ENCODE data around the gene GABRD. TPM values are rescaled to one million over a fixed set of nuclear protein-coding genes. Genes with fewer than 3 reads are reported as not detected.

The GABRD gene
- total RNA-seq, 1 experiment from 2014 or later, result 1.7 TPM

GRCh38 chr1:2024887-2025286, 5.7 kb downstream of the GABRD start (continued):
- no peak for TF ChIP-seq ATF2 (CRISPR knock-in tag; IDR thresholded peaks at IDR 0.05; ENCODE audit: borderline replicate concordance, low read depth)
- no peak for TF ChIP-seq HMGXB4 (CRISPR knock-in tag; IDR thresholded peaks at IDR 0.05)

- ChIA-PET CTCF (interaction anchor here (1.0 to 1.5 kb wide), 4 partner anchors 19 to 120 kb away, joined by 3 to 10 read pairs (median 4); no protein-coding TSS in a partner anchor), POLR2A (no interaction called here)
- DNase-seq (ENCODE audit: low spot score), result no peak
- Mint-ChIP-seq H3K27me3 (ENCODE audit: low read depth) (peaks cover 9% of the 10 kb centered on the region), H3K27ac (no peak overlapping the region), H3K4me1 (no peaks in the 10 kb centered on the region), H3K9me3 (no peaks in the 10 kb centered on the region), H3K4me3 (no peak overlapping the region), H3K36me3 (no peaks in the 10 kb centered on the region)
- TF ChIP-seq ARID4B (CRISPR knock-in tag; IDR thresholded peaks at IDR 0.05; ENCODE audit: borderline replicate concordance) (no peak), ZNF281 (CRISPR knock-in tag; IDR thresholded peaks at IDR 0.05) (no peak), ESRRA (CRISPR knock-in tag; IDR thresholded peaks at IDR 0.05; ENCODE audit: borderline replicate concordance) (no peak), MAX (CRISPR knock-in tag; IDR thresholded peaks at IDR 0.05) (no peak), ZNF232 (CRISPR knock-in tag; IDR thresholded peaks at IDR 0.05) (no peak), SP1 (CRISPR knock-in tag; conservative IDR thresholded peaks at IDR 0.05) (no peak), ZNF219 (CRISPR knock-in tag; IDR thresholded peaks at IDR 0.05; ENCODE audit: borderline replicate concordance) (no peak), MYBL2 (CRISPR knock-in tag; IDR thresholded peaks at IDR 0.05) (no peak), JUN (CRISPR knock-in tag; IDR thresholded peaks at IDR 0.05) (no peak), FOXJ3 (CRISPR knock-in tag; IDR thresholded peaks at IDR 0.05; ENCODE audit: borderline replicate concordance) (no peak), HMGA2 (CRISPR knock-in tag; IDR thresholded peaks at IDR 0.05) (no peak), ATF2 (CRISPR knock-in tag; IDR thresholded peaks at IDR 0.05; ENCODE audit: borderline replicate concordance, low read depth) (no peak), KAT7 (CRISPR knock-in tag; IDR thresholded peaks at IDR 0.05; ENCODE audit: borderline replicate concordance) (no peak), ZNF671 (CRISPR knock-in tag; IDR thresholded peaks at IDR 0.05) (no peak), ZNF425 (CRISPR knock-in tag; conservative IDR thresholded peaks at IDR 0.05) (no peak), NR3C1 (CRISPR knock-in tag; conservative IDR thresholded peaks at IDR 0.05; ENCODE audit: low read depth) (no peak), ZNF423 (CRISPR knock-in tag; IDR thresholded peaks at IDR 0.05) (no peak), NFYB (CRISPR knock-in tag; conservative IDR thresholded peaks at IDR 0.05; ENCODE audit: low read depth) (no peak), HMGXB4 (CRISPR knock-in tag; IDR thresholded peaks at IDR 0.05) (no peak)
- ATAC-seq, result no peak
These were observed 6.4 kb downstream of the GABRD start for GRCh38 chr1:2025491-2025981.
